ENCODE data around the gene DNAH2.

DNAH2 gene

GRCh38 chr17:7824021-7824924 is 106.7 kb downstream of the DNAH2 start:
- no peak for DNase-seq

- no peak for DNase-seq
Measured at GRCh38 chr17:7825206-7825990, 107.9 kb downstream of the DNAH2 start.

GRCh38 chr17:7830616-7831015 is 113.1 kb downstream of the DNAH2 start:
- DNase-seq, result no peak

- DNase-seq, result no peak
Measured at GRCh38 chr17:7831233-7831632, 113.7 kb downstream of the DNAH2 start.

- no peak for DNase-seq
Measured at GRCh38 chr17:7832431-7832830, 114.9 kb downstream of the DNAH2 start.

GRCh38 chr17:7833011-7833794 is 115.7 kb downstream of the DNAH2 start:
- no peak for DNase-seq

GRCh38 chr17:7833795-7834541 is 116.4 kb downstream of the DNAH2 start, which contains the start of gene KDM6B:
TSS of gene KDM6B (plus strand) at chr17:7834217. CDS start at chr17:7845555, 11,338 bp downstream.
- peak; percentile 83 for DNase-seq

- DNase-seq, result no peak
Measured at GRCh38 chr17:7834542-7834956, 117.0 kb downstream of the DNAH2 start.

GRCh38 chr17:7834957-7835813 is 117.6 kb downstream of the DNAH2 start:
- DNase-seq, result peak; percentile 87

GRCh38 chr17:7835814-7836595 is 118.5 kb downstream of the DNAH2 start:
- DNase-seq, result no peak

- DNase-seq, result peak; percentile 58
Measured at GRCh38 chr17:7836596-7837407, 119.3 kb downstream of the DNAH2 start.

- DNase-seq, result no peak
Measured at GRCh38 chr17:7837408-7838088, 120.0 kb downstream of the DNAH2 start.

GRCh38 chr17:7838090-7839075 is 120.8 kb downstream of the DNAH2 start:
- no peak for DNase-seq

GRCh38 chr17:7839190-7839875 is 121.8 kb downstream of the DNAH2 start:
- no peak for DNase-seq

- no peak for DNase-seq
Measured at GRCh38 chr17:7839876-7840261, 122.3 kb downstream of the DNAH2 start.

- DNase-seq, result no peak
Measured at GRCh38 chr17:7840441-7840840, 122.9 kb downstream of the DNAH2 start.

GRCh38 chr17:7840875-7841274 is 123.3 kb downstream of the DNAH2 start:
- no peak for DNase-seq
